Activated CD8-positive, alpha-beta memory T cell treated with anti-CD3 and anti-CD28 coated beads, Interleukin-2, amount 50 U/mL, for 24 hours (primary cell): ENCODE results near the gene GPR50.

Source experiments
- DNase-seq: peaks from one replicate; pipeline ENCODE4 v3.0.0-alpha.2; 2020; ENCODE audit errors: extremely low read depth

Gene GPR50

DNA sequence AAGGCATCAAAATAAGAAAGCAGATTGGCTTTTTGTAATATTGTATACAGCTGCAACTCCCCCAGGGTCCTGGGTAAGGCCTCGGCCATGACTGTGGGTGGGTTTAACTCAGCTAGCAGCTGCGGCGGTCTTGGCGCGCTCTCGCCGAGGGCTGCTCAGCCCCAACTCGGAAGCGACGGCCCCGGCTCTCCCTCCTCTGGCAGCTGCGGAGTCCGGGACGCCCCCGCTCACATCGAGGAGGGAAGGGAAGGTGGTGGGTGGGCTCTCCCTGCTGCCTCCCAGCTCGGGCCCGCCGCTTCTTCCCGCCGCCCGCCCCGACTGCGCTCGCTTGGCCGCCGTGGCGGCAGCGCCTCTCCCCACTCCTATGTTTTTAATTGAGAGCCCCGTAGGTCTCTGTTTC is 51.2 kb downstream of the GPR50 start:
- DNase-seq = no peak

DNA sequence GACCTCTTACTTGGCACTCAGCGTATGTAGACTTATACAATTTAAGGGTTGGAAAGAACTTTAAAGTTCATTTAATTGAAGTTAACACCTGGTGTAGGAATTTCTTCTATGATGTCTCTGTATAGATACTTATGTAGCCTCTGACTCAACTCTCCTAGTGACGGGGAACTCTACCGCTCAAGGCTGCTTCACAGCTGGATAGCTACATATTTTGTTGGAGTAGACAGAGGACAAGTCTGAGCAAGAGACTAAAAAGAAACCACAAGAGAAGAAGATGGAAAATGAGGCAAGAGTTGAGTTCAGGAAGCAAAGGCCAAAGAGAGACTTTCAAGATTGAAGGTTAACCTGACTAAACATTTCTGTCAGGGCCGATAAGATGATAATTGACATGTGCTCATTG is 52.6 kb downstream of the GPR50 start:
- no peak for DNase-seq
